ENCODE results near the gene CDC25B.
"Not testable (repeated sequence)": the region's sequence is repeated elsewhere in the genome, so short reads cannot be mapped to it uniquely, and the experiment has no call there.

DNA sequence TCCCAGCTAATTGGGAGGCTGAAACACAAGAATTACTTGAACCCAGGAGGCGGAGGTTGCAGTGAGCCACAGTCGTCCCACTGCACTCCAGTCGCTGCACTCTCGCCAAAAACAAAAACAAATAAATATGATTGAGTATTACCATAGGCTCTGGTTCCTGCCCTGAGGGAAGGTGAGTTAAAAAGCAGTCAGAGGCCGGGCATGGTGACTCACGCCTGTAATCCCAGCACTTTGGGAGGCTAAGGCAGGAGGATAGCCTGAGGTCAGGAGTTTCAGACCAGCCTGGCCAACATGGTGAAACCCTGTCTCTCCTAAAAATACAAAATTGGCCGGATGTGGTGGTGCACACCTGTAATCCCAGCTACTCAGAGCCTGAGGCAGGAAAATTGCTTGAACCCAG lies 44.1 kb downstream of the CDC25B start:
- TF ChIP-seq CTCF (conservative IDR thresholded peaks at IDR 0.05); ZFX (IDR thresholded peaks at IDR 0.05): not testable (repeated sequence)
